ENCODE measurements around the gene MAP2K5. TPM values are rescaled to one million over a fixed set of nuclear protein-coding genes. Genes with fewer than 3 reads are reported as not detected.

The MAP2K5 gene
- total RNA-seq, 1 donor from 2014 or later = 29.0 TPM

GRCh38 chr15:67716171-67716570 is 173.7 kb downstream of the MAP2K5 start:
- no peak overlapping the region for H3K27ac Mint-ChIP-seq (ENCODE audit: unreplicated experiment)
- peaks cover 18% of the 10 kb centered on the region for H3K4me1 Mint-ChIP-seq (ENCODE audit: low read depth, unreplicated experiment)
- H3K36me3 Mint-ChIP-seq (ENCODE audit: unreplicated experiment) = no peaks in the 10 kb centered on the region
- TF ChIP-seq CTCF (IDR thresholded peaks at IDR 0.05; ENCODE audit: partially characterized antibody, unreplicated experiment) = no peak
- DNase-seq = no peak
- no peak overlapping the region for H3K4me3 Mint-ChIP-seq (ENCODE audit: unreplicated experiment)
- no peaks in the 10 kb centered on the region for H3K27me3 Mint-ChIP-seq (ENCODE audit: unreplicated experiment)
- H3K9me3 Mint-ChIP-seq (ENCODE audit: unreplicated experiment) = no peaks in the 10 kb centered on the region

GRCh38 chr15:67717776-67718175 is 175.3 kb downstream of the MAP2K5 start:
- no peak overlapping the region for H3K4me3 Mint-ChIP-seq (ENCODE audit: unreplicated experiment)
- TF ChIP-seq CTCF (IDR thresholded peaks at IDR 0.05; ENCODE audit: partially characterized antibody, unreplicated experiment) = no peak
- no peak for DNase-seq
- peaks cover 12% of the 10 kb centered on the region for H3K4me1 Mint-ChIP-seq (ENCODE audit: low read depth, unreplicated experiment)
- H3K36me3 Mint-ChIP-seq (ENCODE audit: unreplicated experiment) = no peaks in the 10 kb centered on the region
- H3K27me3 Mint-ChIP-seq (ENCODE audit: unreplicated experiment) = no peaks in the 10 kb centered on the region
- H3K9me3 Mint-ChIP-seq (ENCODE audit: unreplicated experiment) = no peaks in the 10 kb centered on the region
- no peak overlapping the region for H3K27ac Mint-ChIP-seq (ENCODE audit: unreplicated experiment)

GRCh38 chr15:67719330-67719959 is 176.9 kb downstream of the MAP2K5 start:
- no peak for TF ChIP-seq CTCF (IDR thresholded peaks at IDR 0.05; ENCODE audit: partially characterized antibody, unreplicated experiment)
- peaks cover 12% of the 10 kb centered on the region for H3K4me1 Mint-ChIP-seq (ENCODE audit: low read depth, unreplicated experiment)
- no peaks in the 10 kb centered on the region for H3K9me3 Mint-ChIP-seq (ENCODE audit: unreplicated experiment)
- H3K27me3 Mint-ChIP-seq (ENCODE audit: unreplicated experiment) = no peaks in the 10 kb centered on the region
- no peak overlapping the region for H3K4me3 Mint-ChIP-seq (ENCODE audit: unreplicated experiment)
- H3K27ac Mint-ChIP-seq (ENCODE audit: unreplicated experiment) = no peak overlapping the region
- DNase-seq = no peak
- H3K36me3 Mint-ChIP-seq (ENCODE audit: unreplicated experiment) = no peaks in the 10 kb centered on the region

GRCh38 chr15:67720556-67721175 is 178.2 kb downstream of the MAP2K5 start:
- no peak for TF ChIP-seq CTCF (IDR thresholded peaks at IDR 0.05; ENCODE audit: partially characterized antibody, unreplicated experiment)
- no peak for DNase-seq
- Mint-ChIP-seq H3K27ac (ENCODE audit: unreplicated experiment) (no peak overlapping the region), H3K4me1 (ENCODE audit: low read depth, unreplicated experiment) (peaks cover 8% of the 10 kb centered on the region), H3K27me3 (ENCODE audit: unreplicated experiment) (no peaks in the 10 kb centered on the region), H3K4me3 (ENCODE audit: unreplicated experiment) (no peak overlapping the region), H3K36me3 (ENCODE audit: unreplicated experiment) (no peaks in the 10 kb centered on the region), H3K9me3 (ENCODE audit: unreplicated experiment) (no peaks in the 10 kb centered on the region)

GRCh38 chr15:67722030-67722817 is 179.7 kb downstream of the MAP2K5 start:
- DNase-seq = no peak
- Mint-ChIP-seq H3K27me3 (ENCODE audit: unreplicated experiment) (no peaks in the 10 kb centered on the region), H3K4me1 (ENCODE audit: low read depth, unreplicated experiment) (peaks cover 8% of the 10 kb centered on the region), H3K9me3 (ENCODE audit: unreplicated experiment) (no peaks in the 10 kb centered on the region), H3K4me3 (ENCODE audit: unreplicated experiment) (no peak overlapping the region), H3K27ac (ENCODE audit: unreplicated experiment) (no peak overlapping the region), H3K36me3 (ENCODE audit: unreplicated experiment) (no peaks in the 10 kb centered on the region)
- no peak for TF ChIP-seq CTCF (IDR thresholded peaks at IDR 0.05; ENCODE audit: partially characterized antibody, unreplicated experiment)
